HG02759 (cell line): ENCODE measurements around the gene IFT81.
"Not testable (repeated sequence)": the region's sequence is repeated elsewhere in the genome, so short reads cannot be mapped to it uniquely, and the experiment has no call there.

ENCODE experiments used
- ATAC-seq: cut with Tn5 transposase; IDR thresholded peaks from one replicate; pipeline ENCODE4 v1.9.1; 2021; ENCODE audit warnings: mild to moderate bottlenecking, moderate library complexity; ENCODE audit not compliant: unreplicated experiment

IFT81 gene

DNA sequence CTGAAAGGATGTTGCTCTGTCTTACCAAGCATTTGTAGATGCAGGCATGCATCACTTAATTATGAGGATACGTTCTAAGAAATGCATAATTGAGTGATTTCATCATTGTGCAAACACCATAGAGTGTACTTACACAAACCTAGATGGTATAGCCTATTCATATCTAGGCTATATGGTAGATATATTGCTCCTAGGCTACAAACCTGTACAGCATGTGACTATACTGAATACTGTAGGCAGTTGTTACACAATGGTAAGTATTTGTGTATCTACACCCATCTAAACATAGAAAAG is 75.9 kb downstream of the IFT81 start:
- no peak for ATAC-seq

DNA sequence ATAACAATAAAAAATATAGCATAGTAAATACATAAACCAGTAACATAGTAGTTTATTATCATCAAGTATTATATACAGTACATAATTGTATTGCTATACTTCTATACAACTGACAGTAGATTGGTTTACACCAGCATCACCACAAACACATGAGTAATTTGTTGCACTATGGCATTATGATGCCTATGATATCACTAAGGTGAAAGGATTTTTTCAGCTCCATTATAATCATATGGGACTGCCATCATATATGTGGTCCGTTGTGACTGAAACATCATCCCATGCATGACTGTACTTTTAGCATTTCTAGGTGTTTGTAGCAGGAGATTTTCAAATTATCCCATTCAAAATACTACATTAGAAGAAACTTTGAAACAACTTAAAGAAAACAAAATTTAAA is 77.8 kb downstream of the IFT81 start:
- ATAC-seq, result no peak

DNA sequence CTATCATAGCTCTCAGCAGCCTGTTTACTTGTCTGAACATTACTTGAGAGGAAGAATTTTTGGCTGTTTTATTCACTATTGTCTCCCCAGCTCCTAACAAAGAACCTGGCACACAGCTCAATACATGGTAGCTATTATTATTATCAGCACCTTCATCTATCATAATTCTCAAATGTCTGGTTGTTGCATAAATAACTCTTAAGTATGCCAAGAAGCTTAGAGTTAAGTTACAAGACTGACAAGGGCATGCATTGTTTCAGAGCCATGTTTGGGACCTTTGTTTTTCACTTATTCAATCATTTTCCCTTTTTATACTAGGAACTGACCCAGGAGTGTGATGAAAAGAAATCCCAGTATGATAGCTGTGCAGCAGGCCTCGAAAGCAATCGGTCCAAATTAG is 79.4 kb downstream of the IFT81 start:
- no peak for ATAC-seq

DNA sequence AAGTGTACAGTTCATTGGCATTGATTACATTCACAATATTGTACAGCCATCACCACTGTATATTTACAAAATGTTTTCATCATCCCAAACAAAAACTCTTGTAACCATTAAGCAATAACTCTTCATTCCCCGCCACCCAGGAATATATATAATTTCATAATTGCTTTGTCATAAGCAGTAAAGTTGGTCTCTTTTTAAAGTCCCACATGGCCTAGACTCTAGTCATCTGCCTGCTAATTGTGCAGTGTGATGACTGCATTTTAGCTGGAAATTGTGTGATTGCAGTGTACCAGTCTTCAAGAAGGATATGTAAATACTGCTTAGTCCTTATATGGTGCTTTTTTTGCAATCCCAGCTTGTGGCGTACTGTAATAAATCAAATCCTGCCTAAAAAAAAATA is 81.8 kb downstream of the IFT81 start:
- ATAC-seq, result no peak

DNA sequence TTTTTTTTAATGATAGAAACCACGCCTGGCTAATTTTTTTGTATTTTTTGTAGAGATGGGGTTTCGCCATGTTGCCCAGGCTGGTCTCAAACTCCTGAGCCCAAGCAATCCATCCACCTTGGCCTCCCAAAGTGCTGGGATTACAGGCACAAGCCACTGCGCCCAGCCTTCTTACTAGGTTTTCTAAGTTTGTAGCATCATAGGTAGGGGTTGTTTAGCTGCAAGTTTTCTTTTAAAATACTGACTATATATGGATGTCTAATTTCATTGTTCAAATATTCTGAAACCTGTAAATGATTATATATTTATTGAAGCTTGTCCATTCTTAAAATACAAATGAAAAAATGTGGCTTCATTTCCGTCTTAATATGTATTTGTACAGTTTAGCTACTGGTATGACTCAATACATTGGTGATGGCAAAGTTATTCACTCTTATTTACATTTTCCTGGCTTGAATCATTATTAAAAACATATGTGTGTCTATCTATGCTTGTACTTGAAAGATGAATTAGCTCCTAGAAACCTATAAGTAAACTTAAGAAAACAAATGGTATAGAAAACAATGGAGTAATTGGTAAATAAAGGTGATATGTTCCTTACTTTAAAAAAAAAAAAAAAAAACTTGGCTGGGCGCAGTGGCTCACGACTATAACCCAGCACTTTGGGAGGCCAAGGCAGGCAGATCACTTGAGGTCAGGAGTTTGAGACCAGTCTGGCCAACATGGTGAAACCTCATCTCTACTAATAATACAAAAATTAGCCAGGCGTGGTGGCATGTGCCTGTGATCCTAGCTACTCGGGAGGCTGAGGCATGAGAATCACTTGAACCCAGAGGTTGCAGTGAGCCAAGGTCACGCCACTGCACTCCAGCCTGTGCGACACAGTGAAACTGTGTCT is 87.7 kb downstream of the IFT81 start:
- not testable (repeated sequence) for ATAC-seq

DNA sequence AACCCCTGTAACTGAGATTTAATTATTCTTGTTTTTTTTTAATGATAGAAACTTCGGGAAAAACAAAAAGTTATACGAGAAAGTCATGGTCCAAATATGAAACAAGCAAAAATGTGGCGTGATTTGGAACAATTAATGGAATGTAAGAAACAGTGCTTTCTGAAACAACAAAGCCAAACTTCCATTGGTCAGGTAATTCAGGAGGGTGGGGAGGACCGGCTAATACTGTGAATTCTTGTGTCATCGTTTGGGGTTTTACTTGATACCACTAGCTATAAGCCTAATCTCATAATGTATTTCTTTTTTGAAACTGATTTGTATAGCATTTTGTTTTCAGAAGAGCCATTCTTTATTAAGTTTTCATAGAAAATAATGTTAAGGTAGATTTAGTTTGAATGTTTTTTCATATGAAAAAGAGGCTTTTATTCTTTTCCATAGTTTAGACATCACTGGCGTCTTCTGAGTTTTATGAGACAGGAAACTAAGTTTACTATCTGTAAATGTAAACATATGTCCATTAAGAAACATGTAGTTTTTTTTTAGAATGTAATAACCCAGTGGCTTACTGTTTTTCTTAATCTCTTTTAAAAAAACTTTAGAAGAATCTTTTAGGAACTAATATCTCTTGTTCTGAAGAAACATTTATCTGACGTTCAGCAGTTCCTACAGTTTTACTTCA is 94.0 kb downstream of the IFT81 start:
- no peak for ATAC-seq

DNA sequence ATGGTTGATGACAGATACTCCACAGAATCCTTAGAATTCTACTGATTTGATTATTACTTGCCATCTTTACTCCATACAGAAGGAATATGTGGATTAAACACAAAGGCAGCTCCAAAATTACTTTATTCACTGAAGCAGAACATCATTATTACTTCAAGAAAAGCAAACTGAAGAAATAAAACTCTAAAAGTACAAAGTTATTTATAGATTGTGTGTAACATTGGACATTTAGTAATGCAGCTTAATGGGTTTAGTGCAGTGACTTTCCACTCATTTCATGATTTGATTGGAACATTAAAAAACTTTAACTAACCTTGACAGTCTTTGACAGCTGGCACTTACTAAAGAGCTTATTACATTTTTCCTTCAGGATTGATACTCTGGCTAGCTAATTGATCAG is 97.9 kb downstream of the IFT81 start:
- no peak for ATAC-seq

DNA sequence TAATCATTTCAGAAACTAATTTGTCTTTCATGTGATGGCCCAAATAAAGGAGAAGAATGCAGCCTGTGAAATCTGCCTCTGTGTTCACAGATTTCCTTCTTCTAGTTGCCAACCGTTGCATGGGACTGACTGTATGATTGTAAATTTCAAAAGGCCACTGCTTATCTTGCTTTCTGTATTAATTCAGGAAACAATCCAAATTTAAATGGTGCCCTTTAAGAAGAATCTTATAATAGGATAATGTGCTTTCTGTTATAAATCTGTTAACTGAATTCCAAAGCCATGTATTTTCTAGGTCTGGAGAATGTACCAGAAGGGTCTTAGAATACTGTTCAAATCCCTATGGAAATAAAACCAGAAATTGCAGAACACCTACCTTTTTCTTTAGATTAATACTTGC is 98.3 kb downstream of the IFT81 start:
- no peak for ATAC-seq

DNA sequence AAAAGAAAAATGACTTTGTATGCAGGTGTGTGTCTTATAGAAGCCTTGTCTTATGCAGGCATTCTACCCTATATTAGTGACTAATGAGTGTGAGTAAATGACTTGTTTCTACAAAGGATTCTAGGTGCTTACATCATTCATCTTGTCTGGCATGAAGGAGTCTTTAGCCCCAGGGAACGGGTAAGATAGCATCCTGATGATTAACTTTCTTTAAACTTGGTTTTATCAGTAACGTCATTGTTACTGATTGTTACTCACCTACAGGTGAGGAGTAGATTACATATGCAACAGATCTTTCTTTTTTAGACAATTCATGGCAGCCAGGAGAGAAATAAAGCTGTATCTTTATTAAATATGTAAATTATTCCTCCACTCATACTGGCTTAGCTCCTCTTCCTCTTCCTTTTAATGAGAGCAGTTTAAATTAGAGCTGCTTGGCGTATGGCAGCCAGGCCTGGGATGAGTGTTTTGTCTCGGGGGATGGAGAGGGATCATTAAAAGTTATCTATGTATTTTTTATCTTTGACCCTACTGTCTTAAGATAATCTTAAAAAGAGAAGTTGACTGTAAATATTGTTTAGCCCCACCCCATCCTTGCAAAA is 99.7 kb downstream of the IFT81 start:
- no peak for ATAC-seq

DNA sequence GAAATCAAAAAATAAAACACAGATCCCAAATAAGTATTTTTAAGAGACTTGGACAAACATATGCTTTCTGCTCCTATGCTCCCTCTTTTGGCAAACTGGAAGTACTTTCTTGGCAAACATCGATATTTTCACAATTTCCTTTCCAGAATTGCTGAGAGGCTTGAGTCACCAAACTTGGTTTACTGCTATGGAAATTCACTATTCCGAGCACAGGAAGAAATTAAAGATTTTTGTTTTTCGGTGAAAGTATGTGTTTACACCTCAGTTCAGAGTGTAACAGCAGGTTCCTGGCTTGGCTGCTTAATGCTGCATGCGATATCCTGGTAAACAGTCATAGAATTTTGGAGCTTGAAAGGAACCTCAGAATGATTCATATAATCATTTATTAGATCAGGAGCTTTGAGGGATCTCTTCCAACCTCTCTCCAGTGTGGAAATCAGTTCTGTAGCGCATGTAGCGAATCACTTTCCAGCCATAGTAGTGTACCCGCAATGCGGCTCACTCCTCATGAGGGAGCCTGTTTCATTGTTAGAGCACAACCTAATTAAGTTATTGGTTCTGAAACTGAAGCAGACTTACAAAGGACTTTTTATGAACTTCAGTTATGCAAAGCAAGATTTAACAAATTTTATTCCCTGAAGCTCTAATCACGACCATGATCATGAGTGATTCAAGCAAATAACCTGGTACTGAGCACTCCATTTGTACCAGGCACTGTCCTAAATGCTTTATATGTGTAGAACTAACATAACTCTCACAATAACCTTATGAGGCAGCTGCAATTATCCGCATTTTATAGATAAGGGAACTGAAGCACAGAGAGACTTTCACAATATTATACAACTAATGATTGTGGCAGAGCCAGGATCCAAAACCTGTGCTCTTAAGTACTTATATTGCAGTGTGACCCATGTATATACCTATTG is 100.5 kb downstream of the IFT81 start:
- ATAC-seq, result no peak

DNA sequence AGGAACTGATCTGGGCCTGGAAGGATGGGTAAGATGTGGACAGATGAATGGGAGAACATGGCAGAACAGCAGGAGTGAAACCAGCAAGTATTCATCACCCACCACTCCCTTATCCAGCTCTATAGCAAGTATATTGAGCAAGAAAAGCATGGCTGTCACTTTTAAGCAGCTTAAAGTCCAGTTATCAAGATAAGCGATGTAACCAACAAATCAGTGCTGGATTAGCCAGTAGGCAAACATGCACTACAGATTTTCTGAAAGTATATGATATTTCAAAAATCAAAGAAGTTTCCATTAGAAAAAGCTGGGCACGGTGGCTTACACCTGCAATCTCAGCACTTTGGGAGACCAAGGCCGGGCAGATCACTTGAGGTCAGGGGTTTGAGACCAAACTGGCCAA is 103.0 kb downstream of the IFT81 start:
- no peak for ATAC-seq

DNA sequence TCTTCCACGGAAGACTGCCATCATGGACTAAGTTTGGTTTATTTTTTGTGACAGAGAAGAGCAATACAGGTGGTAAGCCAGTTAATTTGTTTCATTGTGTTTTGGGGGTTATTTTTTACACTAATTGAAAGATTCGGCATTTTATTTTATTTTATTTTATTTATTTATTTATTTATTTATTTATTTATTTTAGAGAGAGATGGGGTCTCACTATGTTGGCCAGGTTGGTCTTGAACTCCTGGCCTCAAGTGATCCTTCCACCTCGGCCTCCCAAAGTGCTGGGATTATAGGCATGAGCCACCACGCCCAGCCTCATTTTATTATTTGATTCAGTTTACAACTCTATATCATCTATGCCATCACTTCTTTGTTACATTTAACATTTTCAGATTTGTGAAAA is 104.2 kb downstream of the IFT81 start:
- not testable (repeated sequence) for ATAC-seq

DNA sequence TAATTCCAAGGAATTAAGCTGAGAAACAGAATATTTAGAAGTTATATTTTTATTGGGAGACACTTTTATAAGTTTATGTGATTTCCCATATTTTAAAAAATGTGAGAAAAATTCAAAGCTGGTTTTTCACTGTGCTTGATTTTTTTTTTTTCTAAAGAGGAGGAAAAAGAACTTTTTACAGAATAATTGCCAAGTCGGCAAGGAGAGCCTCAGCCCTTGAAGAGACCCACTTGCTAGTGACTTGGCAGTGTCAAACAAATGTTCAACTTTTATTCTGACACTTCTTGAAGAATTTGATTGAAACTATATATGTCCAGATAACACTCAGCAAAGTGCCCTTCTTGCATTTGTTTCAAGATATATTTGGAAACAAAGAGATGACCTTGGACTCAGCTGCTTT is 104.6 kb downstream of the IFT81 start:
- no peak for ATAC-seq

DNA sequence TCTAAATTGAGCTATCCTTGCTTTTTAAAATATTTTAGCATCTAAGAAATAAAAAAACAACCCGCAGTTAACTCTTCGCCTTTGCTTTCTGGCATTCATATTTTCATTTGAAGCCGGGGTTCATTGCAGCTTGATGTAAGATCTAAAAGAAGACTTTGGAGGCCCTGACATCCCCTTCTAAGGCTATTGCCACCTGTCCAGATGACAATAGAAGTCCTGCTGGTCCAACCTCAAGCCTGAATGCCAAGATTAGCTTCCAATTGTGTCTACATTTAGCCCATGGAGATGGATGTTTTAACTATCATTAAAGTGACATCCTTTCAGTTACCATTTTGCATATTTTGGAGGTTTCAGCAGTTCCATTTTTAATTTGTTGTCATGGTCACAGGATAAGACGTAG is 105.3 kb downstream of the IFT81 start:
- ATAC-seq, result no peak

DNA sequence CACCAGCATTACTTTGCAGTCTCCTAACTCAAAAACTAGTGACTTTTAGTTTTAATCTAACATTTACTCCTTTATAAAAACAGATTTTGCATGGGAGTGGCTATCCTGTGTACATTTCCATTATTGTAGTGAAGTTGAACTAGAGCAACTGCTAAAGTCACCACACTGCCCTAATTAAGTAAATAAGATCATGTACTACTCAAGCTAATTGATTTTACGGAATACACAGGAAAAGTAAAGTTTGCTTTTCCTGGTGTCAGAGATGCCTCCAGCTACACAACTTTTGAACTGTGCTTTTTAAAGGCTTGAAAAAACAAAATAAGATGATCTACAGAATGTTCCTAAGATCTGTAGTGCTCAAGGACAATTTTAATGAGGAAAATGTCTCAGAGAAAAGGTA is 106.5 kb downstream of the IFT81 start:
- ATAC-seq, result no peak

DNA sequence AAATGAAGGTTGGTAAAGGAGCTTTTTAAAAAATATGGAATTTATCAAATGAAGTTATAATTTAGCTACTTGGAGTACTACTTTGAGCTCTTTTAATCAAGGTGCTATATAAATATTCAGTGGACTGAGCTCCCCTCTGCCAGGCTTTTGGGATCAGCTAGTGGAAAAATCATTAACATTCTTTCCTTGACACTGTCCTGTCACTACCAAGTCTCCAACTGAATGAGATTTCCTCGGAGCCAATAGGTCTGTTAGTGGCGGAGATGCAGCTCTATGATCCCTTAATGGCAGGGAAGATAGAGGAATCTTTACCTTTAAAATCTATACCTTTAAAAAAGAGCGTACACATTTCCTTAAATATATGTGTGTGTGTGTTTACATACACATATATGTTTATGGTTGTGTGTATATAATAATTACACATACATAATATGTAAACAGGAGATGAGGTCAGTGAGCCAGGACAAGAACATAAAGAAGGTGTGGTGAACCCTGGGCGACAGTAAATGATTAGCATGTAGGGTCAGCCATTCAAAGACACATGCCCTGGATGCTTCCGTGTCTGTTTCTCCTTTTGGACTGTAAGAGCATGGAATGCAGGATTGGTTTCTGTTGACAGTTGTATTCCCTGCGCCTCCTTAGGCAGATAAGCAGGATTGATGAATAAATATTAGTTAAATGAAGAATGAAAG is 109.2 kb downstream of the IFT81 start:
- no peak for ATAC-seq

DNA sequence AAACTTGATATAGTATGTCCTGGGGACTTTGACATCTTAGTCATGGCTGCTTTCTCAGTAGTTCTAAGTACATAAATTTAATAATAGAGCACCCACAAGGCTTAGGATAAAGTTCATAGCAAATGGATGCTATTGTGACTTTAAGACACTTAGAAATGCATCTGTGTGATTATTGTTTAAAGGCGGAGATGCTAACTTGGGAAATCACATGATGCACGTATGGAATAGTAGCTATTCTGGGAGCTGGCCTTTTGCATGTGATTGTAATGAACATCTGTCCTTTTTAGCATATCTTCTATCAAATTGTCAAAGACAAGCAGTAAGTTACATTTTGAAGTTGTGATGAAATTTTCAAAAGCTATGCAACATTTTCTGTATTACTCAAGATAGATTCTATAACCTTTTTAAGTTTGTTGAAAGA is 110.2 kb downstream of the IFT81 start:
- no peak for ATAC-seq

DNA sequence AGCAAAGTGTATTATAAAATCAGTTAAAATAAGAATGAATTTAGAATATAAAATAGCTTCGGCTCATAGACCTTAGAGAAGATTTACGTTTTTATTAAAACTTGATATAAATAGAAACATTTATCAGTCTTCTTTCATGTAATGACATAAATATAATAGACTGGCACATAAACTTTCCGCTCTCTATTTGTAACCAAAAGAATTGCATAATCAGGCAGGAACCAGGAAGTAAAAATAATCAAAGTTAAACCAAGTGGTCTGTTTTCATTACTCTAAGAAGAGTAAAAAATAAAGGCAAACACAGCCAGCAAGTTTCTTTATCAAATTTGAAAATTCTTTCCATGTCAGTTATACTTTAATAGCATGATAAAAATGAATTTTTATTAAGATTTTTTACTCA is 110.6 kb downstream of the IFT81 start:
- no peak for ATAC-seq

DNA sequence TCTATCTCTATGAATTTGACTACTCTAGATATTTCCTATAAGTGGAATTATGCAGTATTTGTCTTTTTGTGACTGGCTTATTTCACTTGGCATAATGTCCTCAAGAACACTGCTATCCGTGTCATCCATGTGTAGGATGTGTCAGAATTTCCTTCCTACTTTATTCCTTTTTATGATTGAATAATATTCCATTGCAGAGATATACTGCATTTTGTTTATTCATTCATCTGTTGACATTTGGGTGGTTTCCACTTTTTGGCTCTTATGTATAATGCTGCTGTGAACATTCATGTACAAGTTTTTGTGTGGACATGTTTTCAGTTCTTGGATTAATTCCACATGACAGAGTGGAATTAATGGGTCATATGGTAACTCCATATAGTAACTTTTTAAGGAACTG is 111.2 kb downstream of the IFT81 start:
- ATAC-seq, result no peak

DNA sequence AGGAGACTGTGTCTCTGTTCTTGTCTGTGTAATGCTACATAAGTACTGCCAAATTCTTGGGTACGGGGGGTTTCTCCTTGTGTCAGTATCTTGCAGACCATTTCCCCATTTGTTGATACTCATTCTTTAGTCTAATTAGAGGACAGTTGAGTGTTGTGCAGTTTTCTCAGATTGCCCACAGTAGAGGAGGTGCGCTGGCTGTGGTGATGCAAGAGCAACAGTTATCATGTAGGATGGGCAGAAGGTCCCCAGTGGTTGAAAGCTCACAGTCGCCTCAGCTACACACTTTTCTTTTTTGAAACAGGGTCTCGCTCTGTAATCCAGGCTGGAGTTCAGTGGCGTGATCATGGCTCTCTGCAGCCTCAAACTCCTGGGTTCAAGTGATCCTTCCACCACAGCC is 119.1 kb downstream of the IFT81 start:
- no peak for ATAC-seq

DNA sequence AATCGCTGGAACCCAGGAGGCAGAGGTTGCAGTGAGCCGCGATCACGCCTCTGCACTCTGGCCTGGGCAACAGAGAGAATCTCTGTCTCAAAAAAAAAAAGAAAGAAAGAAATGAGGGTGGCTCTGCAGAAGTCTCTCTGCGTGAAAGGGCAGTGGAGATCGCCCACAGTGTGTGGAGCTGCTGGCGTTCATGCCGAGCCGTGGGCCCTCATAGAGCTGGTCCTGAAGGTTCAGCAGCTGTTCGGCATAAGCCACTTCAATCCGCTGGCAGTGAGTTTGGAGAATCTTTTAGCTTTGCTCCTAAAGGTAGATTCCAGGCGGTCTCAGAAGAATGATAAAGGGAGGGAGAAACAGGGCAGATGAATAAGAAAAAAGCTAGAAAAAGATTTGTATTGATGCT is 120.2 kb downstream of the IFT81 start:
- no peak for ATAC-seq
